A549 (cell line): ENCODE data around the gene RAB13. TPM values are rescaled to one million over a fixed set of nuclear protein-coding genes. Genes with fewer than 3 reads are reported as not detected.

Source experiments
- ATAC-seq, 2 experiments: fragments of 200-7000 bp in 1 of 2; fragments of >200 bp in 1 of 2; cut with Nextera tagmentation in 1 of 2; cut with Tn5 transposase in 1 of 2; 3 replicates each; pipeline versions ENCODE4 v1.8.0 to v1.9.1; 2018 to 2020; ENCODE audit warnings: mild to moderate bottlenecking in 1 of 2, moderate library complexity in 1 of 2
- CTCF ChIA-PET: fragments of 300-600 bp; sonication (Branson Sonifier 250); formaldehyde crosslinking; extraction: SDS; loops from one replicate; lab custom pipeline; 2021; ENCODE audit warnings: antibody characterized with exemption, inconsistent platforms; lab: Yijun Ruan, JAX
- POLR2A ChIA-PET: fragments of 350-600 bp; formaldehyde crosslinking; extraction: SDS; loops from one replicate; lab custom pipeline; 2021; ENCODE audit warnings: antibody characterized with exemption, inconsistent platforms; lab: Yijun Ruan, JAX
- DNase-seq, 2 experiments: peaks; one replicate each; pipeline versions ENCODE4 v3.0.0 to v3.0.0-alpha.2; 2011 to 2016; ENCODE audit warnings: low read depth in 1 of 2, low spot score in 1 of 2
- FAIRE-seq: peaks from 2 replicates; lab custom pipeline; 2011; peaks lifted over from hg19 to GRCh38; lab: Jason Lieb, UNC
- H3K27ac ChIP-seq, 2 experiments: fragments of >200 bp; sonication (Bioruptor Twin); formaldehyde crosslinking; 3 replicates each; pipeline ENCODE4 v1.5.1; 2016 to 2017
- H3K4me1 ChIP-seq: fragments of >200 bp; sonication (Bioruptor Twin); formaldehyde crosslinking; 3 replicates; pipeline ENCODE4 v1.6.1; 2016
- H3K4me2 ChIP-seq: fragments of >200 bp; sonication (Bioruptor Twin); formaldehyde crosslinking; 3 replicates; pipeline ENCODE4 v1.6.1; 2016
- H3K4me3 ChIP-seq: fragments of >200 bp; sonication (Bioruptor Twin); formaldehyde crosslinking; 3 replicates; pipeline ENCODE4 v1.5.1; 2016
- H3K9me3 ChIP-seq: fragments of >200 bp; sonication (Bioruptor Twin); formaldehyde crosslinking; 3 replicates; pipeline ENCODE4 v1.6.1; 2016
- ATOH8 ChIP-seq: fragments of 250-450 bp; sonication (Bioruptor Pico); IDR thresholded peaks from 2 replicates; pipeline ENCODE4 v1.5.0; 2020; ENCODE audit warnings: low read depth, mild to moderate bottlenecking, moderate library complexity
- CHD2 ChIP-seq: fragments of 150-350 bp; IDR thresholded peaks from 2 replicates; pipeline ENCODE4 v1.6.1; 2014; ENCODE audit warnings: low read length; ENCODE audit not compliant: partially characterized antibody
- CHD4 ChIP-seq: fragments of 200-600 bp; sonication (generic); IDR thresholded peaks from 2 replicates; pipeline ENCODE4 v1.6.1; 2016; ENCODE audit warnings: antibody characterized with exemption, mild to moderate bottlenecking, borderline replicate concordance
- FOXS1 ChIP-seq: fragments of 250-450 bp; sonication (Bioruptor Pico); IDR thresholded peaks from 2 replicates; pipeline ENCODE4 v1.5.0; 2020; ENCODE audit warnings: mild to moderate bottlenecking, moderate library complexity
- HDAC2 ChIP-seq: fragments of 200-600 bp; sonication (generic); IDR thresholded peaks from 2 replicates; pipeline ENCODE4 v1.6.1; 2016
- HOXB13 ChIP-seq: fragments of 250-450 bp; sonication (Bioruptor Pico); IDR thresholded peaks from 2 replicates; pipeline ENCODE4 v1.5.0; 2020; ENCODE audit warnings: low read depth, mild to moderate bottlenecking, moderate library complexity
- JUN ChIP-seq, 2 experiments: fragments of >200 bp; sonication (Bioruptor Twin); formaldehyde crosslinking; IDR thresholded peaks; 2 replicates in 1 of 2; 3 replicates in 1 of 2; pipeline ENCODE4 v1.6.1; 2016 to 2017
- JUNB ChIP-seq: fragments of >200 bp; sonication (Bioruptor Twin); formaldehyde crosslinking; IDR thresholded peaks from 2 replicates; pipeline ENCODE4 v1.6.1; 2016
- NPAS2 ChIP-seq: fragments of 250-450 bp; sonication (Bioruptor Pico); IDR thresholded peaks from 2 replicates; pipeline ENCODE4 v1.8.0; 2022; ENCODE audit warnings: mild to moderate bottlenecking, moderate library complexity, borderline replicate concordance
- NR3C1 ChIP-seq: fragments of >200 bp; sonication (Bioruptor Twin); formaldehyde crosslinking; IDR thresholded peaks from 3 replicates; pipeline ENCODE4 v1.6.1; 2017
- POLR2A ChIP-seq: IDR thresholded peaks from 2 replicates; pipeline ENCODE4 v1.6.1; 2012; ENCODE audit warnings: mild to moderate bottlenecking, low read length
- RARB ChIP-seq: fragments of 250-450 bp; sonication (Bioruptor Pico); IDR thresholded peaks from 2 replicates; pipeline ENCODE4 v1.8.0; 2021; ENCODE audit warnings: mild to moderate bottlenecking, moderate library complexity
- RFX5 ChIP-seq: fragments of 450-650 bp; IDR thresholded peaks from 2 replicates; pipeline ENCODE4 v1.7.1; 2014; ENCODE audit warnings: antibody characterized with exemption, mild to moderate bottlenecking, moderate library complexity
- USF2 ChIP-seq: fragments of 450-650 bp; IDR thresholded peaks from 2 replicates; pipeline ENCODE4 v1.6.1; 2014; ENCODE audit warnings: antibody characterized with exemption
- WGBS: methylation state at CpG from one replicate; pipeline ENCODE4 v1.1.6; 2017; ENCODE audit errors: missing lambda C conversion rate; 5-methylcytosine and 5-hydroxymethylcytosine counted together
- polyA plus RNA-seq, 4 experiments: library from polyadenylated mRNA; depleted of rRNA in 3 of 4; stranded (reverse); fragments of >200 nt; fragmentation: RNase III in 1 of 4; extraction: RNeasy Plus Mini Kit Qiagen cat#74134 plus additional on column Dnase treatment in 1 of 4; gene quantifications; 2 replicates in 3 of 4; 3 replicates in 1 of 4; pipeline ENCODE4 v1.2.3, GENCODE V29; 2011 to 2017
- TF ChIP-seq, protein P1 (sequence below): fragments of 150-350 bp; IDR thresholded peaks from 2 replicates; pipeline ENCODE4 v1.6.1; 2014; ENCODE audit warnings: low read depth, mild to moderate bottlenecking, low read length
- TF ChIP-seq, protein P2 (sequence below): fragments of >200 bp; sonication (Bioruptor Twin); formaldehyde crosslinking; IDR thresholded peaks from 3 replicates; pipeline ENCODE4 v1.5.1; 2016
- TF ChIP-seq, protein P3 (sequence below): IDR thresholded peaks from 2 replicates; pipeline ENCODE4 v1.6.1; 2012

RAB13 gene
- polyA plus RNA-seq, 2 of the 4 experiments (the other 2 are of a cell fraction), result 90.9 to 160 TPM

GRCh38 chr1:153973525-153973924 is 12.6 kb downstream of the RAB13 start:
- DNase-seq (no peak), FAIRE-seq (no peak), ATAC-seq (no peak)
- no peaks in the 10 kb centered on the region for H3K9me3 ChIP-seq
- ChIA-PET POLR2A (interaction anchor here (0.6 to 1.9 kb wide), 2 partner anchors 10 to 130 kb away, joined by 3 to 7 read pairs; partner anchors contain the start of gene SLC39A1), CTCF (interaction anchor here (1.3 to 7.5 kb wide), 4 partner anchors 11 to 296 kb away, joined by 4 to 90 read pairs (median 10); partner anchors contain the start of genes DENND4B, NPR1, RAB13 and SLC39A1)
- H3K27ac ChIP-seq, result no peak overlapping the region
- H3K4me1 ChIP-seq, result peaks cover 16% of the 10 kb centered on the region
- no peak overlapping the region for H3K4me3 ChIP-seq
- no peak overlapping the region for H3K4me2 ChIP-seq
- WGBS, result 86% methylated on average over 7 of the region's 7 CpGs
- TF ChIP-seq USF2 (no peak), NR3C1 (no peak), JUNB (no peak), CHD2 (no peak), JUN (IDR thresholded peaks at IDR 0.05) (0 out of 5 replicates have a peak, but pooled peaks of 1 of the 2 experiments have one; percentile 6), POLR2A (no peak), ATOH8 (CRISPR knock-in tag) (no peak)
- TF ChIP-seq, protein P1, sequence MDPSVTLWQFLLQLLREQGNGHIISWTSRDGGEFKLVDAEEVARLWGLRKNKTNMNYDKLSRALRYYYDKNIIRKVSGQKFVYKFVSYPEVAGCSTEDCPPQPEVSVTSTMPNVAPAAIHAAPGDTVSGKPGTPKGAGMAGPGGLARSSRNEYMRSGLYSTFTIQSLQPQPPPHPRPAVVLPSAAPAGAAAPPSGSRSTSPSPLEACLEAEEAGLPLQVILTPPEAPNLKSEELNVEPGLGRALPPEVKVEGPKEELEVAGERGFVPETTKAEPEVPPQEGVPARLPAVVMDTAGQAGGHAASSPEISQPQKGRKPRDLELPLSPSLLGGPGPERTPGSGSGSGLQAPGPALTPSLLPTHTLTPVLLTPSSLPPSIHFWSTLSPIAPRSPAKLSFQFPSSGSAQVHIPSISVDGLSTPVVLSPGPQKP, result no peak

DNA sequence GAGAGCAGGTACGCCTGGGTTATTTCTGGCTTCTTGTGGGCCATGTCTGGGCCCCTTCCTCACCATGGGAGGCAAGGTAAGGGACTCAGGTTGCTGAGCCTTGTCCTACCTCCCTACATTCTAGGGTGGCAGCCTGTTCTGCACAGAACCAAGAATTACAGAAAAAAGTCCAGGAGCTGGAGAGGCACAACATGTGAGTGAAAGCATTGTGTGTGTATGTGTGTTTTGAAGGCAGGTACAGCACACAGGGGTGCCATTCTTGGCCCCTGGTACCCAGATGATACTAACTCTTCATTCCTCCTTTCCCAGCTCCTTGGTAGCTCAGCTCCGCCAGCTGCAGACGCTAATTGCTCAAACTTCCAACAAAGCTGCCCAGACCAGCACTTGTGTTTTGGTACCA is 13.1 kb downstream of the RAB13 start:
- 96% methylated on average over 3 of the region's 3 CpGs for WGBS
- peaks cover 16% of the 10 kb centered on the region for H3K4me1 ChIP-seq
- no peaks in the 10 kb centered on the region for H3K9me3 ChIP-seq
- CTCF ChIA-PET, result interaction anchor here (1.3 to 7.5 kb wide), 4 partner anchors 10 to 295 kb away, joined by 4 to 90 read pairs (median 10); partner anchors contain the start of genes DENND4B, NPR1, RAB13 and SLC39A1
- H3K4me3 ChIP-seq, result no peak overlapping the region
- no peak for ATAC-seq
- POLR2A ChIA-PET, result interaction anchor here (0.6 to 1.9 kb wide), 2 partner anchors 10 to 129 kb away, joined by 3 to 7 read pairs; partner anchors contain the start of gene SLC39A1
- TF ChIP-seq JUN (IDR thresholded peaks at IDR 0.05) (0 out of 5 replicates have a peak, but pooled peaks of 1 of the 2 experiments have one; percentile 16), CHD4 (no peak), RARB (CRISPR knock-in tag) (no peak)
- TF ChIP-seq, protein P2, sequence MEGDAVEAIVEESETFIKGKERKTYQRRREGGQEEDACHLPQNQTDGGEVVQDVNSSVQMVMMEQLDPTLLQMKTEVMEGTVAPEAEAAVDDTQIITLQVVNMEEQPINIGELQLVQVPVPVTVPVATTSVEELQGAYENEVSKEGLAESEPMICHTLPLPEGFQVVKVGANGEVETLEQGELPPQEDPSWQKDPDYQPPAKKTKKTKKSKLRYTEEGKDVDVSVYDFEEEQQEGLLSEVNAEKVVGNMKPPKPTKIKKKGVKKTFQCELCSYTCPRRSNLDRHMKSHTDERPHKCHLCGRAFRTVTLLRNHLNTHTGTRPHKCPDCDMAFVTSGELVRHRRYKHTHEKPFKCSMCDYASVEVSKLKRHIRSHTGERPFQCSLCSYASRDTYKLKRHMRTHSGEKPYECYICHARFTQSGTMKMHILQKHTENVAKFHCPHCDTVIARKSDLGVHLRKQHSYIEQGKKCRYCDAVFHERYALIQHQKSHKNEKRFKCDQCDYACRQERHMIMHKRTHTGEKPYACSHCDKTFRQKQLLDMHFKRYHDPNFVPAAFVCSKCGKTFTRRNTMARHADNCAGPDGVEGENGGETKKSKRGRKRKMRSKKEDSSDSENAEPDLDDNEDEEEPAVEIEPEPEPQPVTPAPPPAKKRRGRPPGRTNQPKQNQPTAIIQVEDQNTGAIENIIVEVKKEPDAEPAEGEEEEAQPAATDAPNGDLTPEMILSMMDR, result no peak
- no peak overlapping the region for H3K27ac ChIP-seq
- H3K4me2 ChIP-seq, result no peak overlapping the region
- no peak for DNase-seq
- no peak for FAIRE-seq

DNA sequence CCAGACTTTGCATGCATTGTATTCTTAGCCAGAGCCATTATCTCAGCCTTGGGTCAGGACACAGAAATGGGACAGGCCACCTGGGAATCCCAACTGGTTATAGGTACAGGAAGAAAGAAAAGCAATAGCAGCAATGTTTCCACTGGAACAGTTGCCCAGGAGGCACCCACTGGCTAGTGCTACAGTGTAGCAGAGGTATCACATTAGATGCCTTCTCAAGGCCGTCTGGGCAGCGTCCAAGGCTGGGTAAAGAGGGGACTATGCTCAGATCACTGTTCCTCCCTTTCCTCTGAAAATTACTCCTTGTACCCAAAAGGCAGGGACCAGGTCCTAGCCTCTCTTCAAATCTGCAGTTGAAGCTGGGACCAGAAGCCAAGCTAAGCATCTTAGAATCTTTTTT is 15.8 kb downstream of the RAB13 start:
- H3K4me2 ChIP-seq, result no peak overlapping the region
- ChIA-PET POLR2A (no interaction called here), CTCF (interaction anchor here (0.7 to 1.2 kb wide), 3 partner anchors 16 to 173 kb away, joined by 4 read pairs; partner anchors contain the start of gene RAB13)
- TF ChIP-seq RFX5 (no peak), HOXB13 (CRISPR knock-in tag) (no peak), HDAC2 (no peak), NPAS2 (CRISPR knock-in tag) (no peak), FOXS1 (no peak)
- TF ChIP-seq, protein P2, result no peak
- TF ChIP-seq, protein P3, sequence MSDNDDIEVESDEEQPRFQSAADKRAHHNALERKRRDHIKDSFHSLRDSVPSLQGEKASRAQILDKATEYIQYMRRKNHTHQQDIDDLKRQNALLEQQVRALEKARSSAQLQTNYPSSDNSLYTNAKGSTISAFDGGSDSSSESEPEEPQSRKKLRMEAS, result no peak
- TF ChIP-seq, protein P1, result no peak
- no peak overlapping the region for H3K27ac ChIP-seq
- WGBS, result 96% methylated on average over 2 of the region's 2 CpGs
- no peak overlapping the region for H3K4me3 ChIP-seq
- no peaks in the 10 kb centered on the region for H3K9me3 ChIP-seq
- DNase-seq (no peak), FAIRE-seq (no peak), ATAC-seq (no peak)
- peaks cover 12% of the 10 kb centered on the region for H3K4me1 ChIP-seq
